Psoas muscle (tissue), 8 donors: ENCODE results near the gene SNRNP35. TPM values are rescaled to one million over a fixed set of nuclear protein-coding genes. Genes with fewer than 3 reads are reported as not detected.
"Not testable (repeated sequence)": the region's sequence is repeated elsewhere in the genome, so short reads cannot be mapped to it uniquely, and the experiment has no call there.

ENCODE experiments used
- ATAC-seq, 4 donors: fragments of 200-7000 bp; cut with Tn5 transposase; one replicate each; pipeline ENCODE4 v1.9.1; 2020; ENCODE audit warnings: moderate library complexity in 3 of 4, mild to moderate bottlenecking in 2 of 4
- DNase-seq, 2 donors: peaks; one replicate each; pipeline ENCODE4 v3.0.0-alpha.2; 2020
- H3K27ac ChIP-seq: fragments of 200-600 bp; one replicate; pipeline ENCODE4 v1.8.0; 2022
- H3K27me3 ChIP-seq, 3 donors: fragments of 200-600 bp in 1 of 3; one replicate each; pipeline versions ENCODE4 v1.6.1 to v1.8.0; 2013 to 2022; ENCODE audit warnings: low read length in 2 of 3, mild to moderate bottlenecking in 2 of 3, moderate library complexity in 1 of 3; ENCODE audit not compliant: insufficient read depth in 3 of 3
- H3K36me3 ChIP-seq, 2 donors: fragments of 200-600 bp in 1 of 2; one replicate each; pipeline versions ENCODE4 v1.6.1 to v1.8.0; 2013 to 2022; ENCODE audit warnings: low read depth in 1 of 2, mild to moderate bottlenecking in 1 of 2, moderate library complexity in 1 of 2; ENCODE audit not compliant: insufficient read depth in 1 of 2
- H3K4me1 ChIP-seq: fragments of 200-600 bp; one replicate; pipeline ENCODE4 v1.8.0; 2022
- H3K4me3 ChIP-seq: fragments of 200-600 bp; one replicate; pipeline ENCODE4 v1.8.0; 2022; ENCODE audit warnings: mild to moderate bottlenecking
- H3K9me3 ChIP-seq: fragments of 200-600 bp; one replicate; pipeline ENCODE4 v1.8.0; 2022
- CTCF ChIP-seq: fragments of 200-600 bp; IDR thresholded peaks from one replicate; pipeline ENCODE4 v1.8.0; 2022; ENCODE audit warnings: antibody characterized with exemption
- WGBS, 3 donors: extraction: QIAGEN DNeasy Blood & Tissue Kit; methylation state at CpG; one replicate each; pipeline versions ENCODE4 v1.1.6 to v1.1.7; 2013; 5-methylcytosine and 5-hydroxymethylcytosine counted together
- intact Hi-C, 2 donors: fragments of 100-400 bp; cut with DNase I; formaldehyde crosslinking; loops; one replicate each; pipeline versions ENCODE4 v1.11.0 to v1.14.2; 2022
- polyA plus RNA-seq, 3 donors: library from polyadenylated mRNA; stranded (reverse); fragments of 200-250 nt; gene quantifications; one replicate each; pipeline ENCODE4 v1.2.3, GENCODE V29; 2013
- total RNA-seq, 4 donors: library from RNA; stranded (reverse); fragmentation: NEBNext Ultra II Directional in 2 of 4; extraction: Animal tissue kit (Norgen Biotek cat#: 25700) in 2 of 4; gene quantifications; one replicate each; pipeline versions ENCODE4 v1.2.1 to v1.2.4, GENCODE V29; 2021 to 2023
- donor health status: healthy with polysubstance abuse.
- donor health status: DM: no; HTN: no; CAD: no; lungs with moderate emphysema.
- donor health status: Bipolar disorder and iron deficiency.
- donor health status: healthy.
- donor health status: DM: yes; HTN: yes; CAD: no.
- donor health status: DM: no; HTN: no; CAD: no.
- donor health status: DM: no; HTN: no; CAD: no.
- donor health status: DM: yes; HTN: yes; CAD: no.

The SNRNP35 gene
- total and polyA plus RNA-seq, 7 donors, result 19.8 to 44.0 (median 31.7) TPM

- intact Hi-C loops, result no loop called here
- Histone ChIP-seq H3K27ac (no peak overlapping the region), H3K9me3 (no peaks in the 10 kb centered on the region), H3K27me3 (no peaks in the 10 kb centered on the region), H3K4me3 (no peak overlapping the region), H3K36me3 (peaks cover 0 to 11% of the 10 kb centered on the region in 2 donors), H3K4me1 (no peaks in the 10 kb centered on the region)
- TF ChIP-seq CTCF, result no peak
- ATAC-seq, result peak in 1 of 4 donors; percentile 6
- 92 to 95% (median 93%) methylated on average over 17 of the region's 17 CpGs for WGBS, 3 donors
- DNase-seq, result no peak
Measured at GRCh38 chr12:123506059-123506842, 48.3 kb downstream of the SNRNP35 start.

GRCh38 chr12:123506843-123507236 lies 48.9 kb downstream of the SNRNP35 start:
- H3K36me3 ChIP-seq, result peaks cover 0 to 11% of the 10 kb centered on the region in 2 donors
- no peaks in the 10 kb centered on the region for H3K27me3 ChIP-seq
- H3K9me3 ChIP-seq, result no peaks in the 10 kb centered on the region
- intact Hi-C loops, result no loop called here
- H3K4me3 ChIP-seq, result no peak overlapping the region
- H3K27ac ChIP-seq, result no peak overlapping the region
- no peak for TF ChIP-seq CTCF
- no peak for ATAC-seq
- 95 to 97% (median 96%) methylated on average over 6 of the region's 6 CpGs for WGBS, 3 donors
- DNase-seq, result no peak
- no peaks in the 10 kb centered on the region for H3K4me1 ChIP-seq

GRCh38 chr12:123512838-123513665 lies 55.1 kb downstream of the SNRNP35 start:
- Histone ChIP-seq H3K9me3 (no peaks in the 10 kb centered on the region), H3K4me3 (no peak overlapping the region), H3K27me3 (no peaks in the 10 kb centered on the region), H3K36me3 (peaks cover 0 to 35% of the 10 kb centered on the region in 2 donors), H3K27ac (peak overlapping the region; percentile 23), H3K4me1 (no peaks in the 10 kb centered on the region)
- peak in 1 of 4 donors; percentile 25 for ATAC-seq
- WGBS, 3 donors, result 82 to 85% (median 82%) methylated on average over 26 of the region's 26 CpGs
- TF ChIP-seq CTCF, result no peak
- no peak for DNase-seq
- intact Hi-C loops, result no loop called here

GRCh38 chr12:123513805-123514204 lies 55.9 kb downstream of the SNRNP35 start:
- intact Hi-C loops, result no loop called here
- no peak for DNase-seq
- TF ChIP-seq CTCF, result no peak
- no peaks in the 10 kb centered on the region for H3K27me3 ChIP-seq
- 75 to 77% (median 77%) methylated on average over 13 of the region's 13 CpGs for WGBS, 3 donors
- H3K9me3 ChIP-seq, result no peaks in the 10 kb centered on the region
- H3K27ac ChIP-seq, result peak overlapping the region; percentile 23
- H3K4me1 ChIP-seq, result peaks cover 5% of the 10 kb centered on the region
- no peak for ATAC-seq
- H3K4me3 ChIP-seq, result no peak overlapping the region
- peaks cover 0 to 40% of the 10 kb centered on the region in 2 donors for H3K36me3 ChIP-seq

- DNase-seq, ATAC-seq, H3K27ac ChIP-seq, H3K27me3 ChIP-seq, H3K9me3 ChIP-seq, H3K4me3 ChIP-seq: not testable (repeated sequence)
- intact Hi-C loops, result loop anchor here in 1 of 2 donors (5.0 kb wide), 1 partner anchor 37 kb away; no protein-coding TSS in a partner anchor
- 92 to 97% (median 96%) methylated on average over 1 of the region's 1 CpG for WGBS, 3 donors
- H3K36me3 ChIP-seq, result peaks cover 0 to 40% of the 10 kb centered on the region in 2 donors
- peaks cover 14% of the 10 kb centered on the region for H3K4me1 ChIP-seq
Measured at GRCh38 chr12:123514582-123515221, 56.8 kb downstream of the SNRNP35 start.
